ENCODE measurements around the gene GSTO2.
A peak's percentile ranks its signal among the peaks of the same experiment; 100 is the strongest.

GSTO2 gene

GRCh38 chr10:104279550-104280259 lies 10.7 kb downstream of the GSTO2 start:
- no peak for DNase-seq (ENCODE audit: low read depth in 3 of 3, low spot score in 1 of 3)

- no peak for DNase-seq (ENCODE audit: low read depth in 3 of 3, low spot score in 1 of 3)
These were observed 12.7 kb downstream of the GSTO2 start for GRCh38 chr10:104281694-104282093.

GRCh38 chr10:104284846-104285245 lies 15.9 kb downstream of the GSTO2 start:
- DNase-seq (ENCODE audit: low read depth in 3 of 3, low spot score in 1 of 3): no peak

DNA sequence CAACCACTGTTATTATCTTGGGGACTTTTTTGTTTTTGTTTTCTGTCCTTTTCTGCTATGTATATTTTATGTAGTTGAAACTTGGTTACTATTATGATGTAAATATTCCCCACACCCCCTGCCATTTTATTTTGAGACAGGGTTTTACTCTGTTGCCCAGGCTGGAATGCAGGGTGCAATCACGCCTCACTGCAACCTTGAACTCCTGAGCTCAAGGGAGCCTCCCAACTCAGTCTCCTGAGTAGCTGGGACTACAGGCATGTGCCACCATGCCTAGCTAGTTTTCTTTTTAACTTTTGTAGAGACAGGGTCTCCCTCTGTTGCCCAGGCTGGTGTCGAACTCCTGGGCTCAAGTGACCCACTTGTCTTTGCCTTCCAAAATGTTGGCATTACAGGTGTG lies 18.0 kb downstream of the GSTO2 start:
- DNase-seq (ENCODE audit: low read depth in 3 of 3, low spot score in 1 of 3): no peak

GRCh38 chr10:104288355-104288754 lies 19.4 kb downstream of the GSTO2 start:
- DNase-seq (ENCODE audit: low read depth in 3 of 3, low spot score in 1 of 3): no peak

GRCh38 chr10:104291439-104291951 lies 22.5 kb downstream of the GSTO2 start:
- peak; percentile 73 to 86 (median 82) for DNase-seq (ENCODE audit: low read depth in 3 of 3, low spot score in 1 of 3)

DNA sequence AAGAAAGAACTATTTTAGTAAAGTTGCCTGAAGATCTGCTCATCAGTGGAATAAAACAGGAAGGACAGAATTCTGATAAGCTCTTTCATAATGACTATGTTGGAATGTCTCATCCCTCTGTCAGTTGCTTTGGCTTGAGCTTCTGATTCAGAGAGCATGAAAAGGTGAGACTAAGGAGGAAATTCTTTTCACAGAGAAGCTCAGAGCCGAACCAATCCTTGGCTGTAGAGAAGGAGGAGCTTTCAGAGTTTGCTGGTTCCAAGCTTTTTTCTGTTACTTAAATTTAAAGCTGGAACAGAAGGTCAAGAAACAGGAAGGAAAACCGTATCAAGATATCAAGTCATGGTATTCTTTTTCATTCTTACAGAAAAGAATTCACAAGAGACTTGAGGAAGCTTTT lies 24.0 kb downstream of the GSTO2 start:
- DNase-seq (ENCODE audit: low read depth in 3 of 3, low spot score in 1 of 3): no peak

DNA sequence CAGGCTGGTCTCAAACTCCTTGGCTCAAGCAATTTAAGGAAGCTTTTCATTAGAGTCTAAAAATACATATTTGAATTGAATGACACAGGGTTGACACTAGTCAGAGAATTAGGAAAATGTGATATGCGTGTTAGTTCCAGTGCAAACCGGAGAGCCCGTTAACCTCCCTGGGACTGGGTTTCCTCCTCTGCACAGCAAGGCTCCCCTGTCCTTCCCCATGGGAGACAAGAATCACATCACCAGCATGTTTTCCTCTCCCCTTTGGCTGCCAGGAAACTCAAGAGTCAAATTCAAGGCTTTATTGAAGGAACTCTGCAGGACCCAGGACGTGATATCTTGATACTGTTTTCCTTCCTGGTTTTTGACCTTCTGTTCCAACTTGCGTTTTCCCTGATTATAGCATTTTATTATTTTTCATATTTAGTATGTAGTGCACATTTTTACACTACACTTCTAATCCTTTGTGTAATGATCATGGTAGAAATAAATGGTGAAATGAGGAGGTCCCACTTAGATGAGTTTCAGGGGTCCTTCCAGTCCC lies 24.9 kb downstream of the GSTO2 start:
- DNase-seq (ENCODE audit: low read depth in 3 of 3, low spot score in 1 of 3): no peak

DNA sequence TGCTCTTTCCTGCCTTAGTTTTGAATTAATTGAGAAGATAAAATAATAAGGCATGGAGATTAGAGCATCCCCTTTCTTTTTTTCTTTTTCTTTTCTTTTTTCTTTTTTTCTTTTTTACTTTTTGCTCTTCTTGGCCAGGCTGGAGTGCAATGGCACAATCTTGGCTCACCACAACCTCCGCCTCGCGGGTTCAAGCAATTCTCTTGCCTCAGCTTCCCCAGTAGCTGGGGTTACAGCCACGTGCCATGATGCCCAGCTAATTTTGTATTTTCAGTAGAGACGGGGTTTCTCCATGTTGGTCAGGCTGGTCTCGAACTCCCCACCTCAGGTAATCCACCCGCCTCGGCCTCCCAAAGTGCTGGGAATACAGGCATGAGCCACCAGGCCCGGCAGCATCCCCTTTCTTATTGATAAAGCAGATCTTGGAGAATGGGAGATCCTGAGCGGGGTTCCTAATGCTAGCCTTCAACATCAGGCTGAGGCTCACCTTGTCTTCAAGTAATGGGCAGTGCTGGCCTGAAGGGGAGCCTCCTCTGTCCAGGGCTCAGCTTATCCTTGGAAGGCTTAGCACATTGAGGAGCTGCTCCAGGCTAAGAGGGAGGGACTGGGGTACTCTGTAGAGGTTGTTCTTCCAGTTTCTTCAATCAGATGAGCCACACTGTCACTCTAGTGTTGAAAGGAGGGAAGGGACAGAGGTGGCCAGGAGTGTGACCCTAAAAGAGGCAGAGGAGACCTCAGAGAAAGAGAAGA lies 27.9 kb downstream of the GSTO2 start:
- DNase-seq (ENCODE audit: low read depth in 3 of 3, low spot score in 1 of 3): no peak

GRCh38 chr10:104297697-104298660 lies 29.0 kb downstream of the GSTO2 start:
- DNase-seq (ENCODE audit: low read depth in 3 of 3, low spot score in 1 of 3): no peak

DNA sequence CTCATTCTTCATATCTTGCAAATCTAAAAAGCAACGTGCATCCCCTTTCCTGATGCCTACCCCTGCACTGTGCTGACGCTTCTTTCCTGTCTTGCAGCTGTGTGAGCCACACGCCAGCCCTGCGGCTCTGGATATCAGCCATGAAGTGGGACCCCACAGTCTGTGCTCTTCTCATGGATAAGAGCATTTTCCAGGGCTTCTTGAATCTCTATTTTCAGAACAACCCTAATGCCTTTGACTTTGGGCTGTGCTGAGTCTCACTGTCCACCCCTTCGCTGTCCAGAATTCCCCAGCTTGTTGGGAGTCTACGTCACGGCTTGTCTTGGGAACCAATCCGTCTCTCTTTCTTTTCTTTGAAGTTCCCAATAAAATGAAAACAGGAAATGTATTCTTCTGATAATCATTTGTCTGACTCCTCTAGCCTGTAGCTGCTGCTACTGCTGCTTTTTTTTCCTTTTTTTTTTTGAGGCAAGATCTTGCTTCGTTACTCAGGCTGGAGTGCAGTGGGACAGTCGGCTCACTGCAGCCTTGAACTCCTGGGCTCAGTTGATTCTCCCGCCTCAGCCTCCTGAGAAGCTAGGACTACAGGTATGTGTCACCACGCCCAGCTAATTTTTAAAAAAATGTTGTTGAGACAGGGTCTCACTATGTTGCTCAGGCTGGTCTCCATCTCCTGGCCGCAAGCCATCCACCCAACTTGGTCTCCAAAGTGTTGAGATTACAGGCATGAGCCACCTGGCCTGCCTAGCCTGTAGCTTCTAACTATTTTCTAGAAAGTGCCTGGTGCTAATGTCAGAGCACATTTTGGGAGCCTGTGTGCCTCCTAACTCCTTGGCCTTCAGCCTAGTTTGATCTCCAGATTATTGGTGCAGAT lies 30.3 kb downstream of the GSTO2 start:
- no peak for DNase-seq (ENCODE audit: low read depth in 3 of 3, low spot score in 1 of 3)

DNA sequence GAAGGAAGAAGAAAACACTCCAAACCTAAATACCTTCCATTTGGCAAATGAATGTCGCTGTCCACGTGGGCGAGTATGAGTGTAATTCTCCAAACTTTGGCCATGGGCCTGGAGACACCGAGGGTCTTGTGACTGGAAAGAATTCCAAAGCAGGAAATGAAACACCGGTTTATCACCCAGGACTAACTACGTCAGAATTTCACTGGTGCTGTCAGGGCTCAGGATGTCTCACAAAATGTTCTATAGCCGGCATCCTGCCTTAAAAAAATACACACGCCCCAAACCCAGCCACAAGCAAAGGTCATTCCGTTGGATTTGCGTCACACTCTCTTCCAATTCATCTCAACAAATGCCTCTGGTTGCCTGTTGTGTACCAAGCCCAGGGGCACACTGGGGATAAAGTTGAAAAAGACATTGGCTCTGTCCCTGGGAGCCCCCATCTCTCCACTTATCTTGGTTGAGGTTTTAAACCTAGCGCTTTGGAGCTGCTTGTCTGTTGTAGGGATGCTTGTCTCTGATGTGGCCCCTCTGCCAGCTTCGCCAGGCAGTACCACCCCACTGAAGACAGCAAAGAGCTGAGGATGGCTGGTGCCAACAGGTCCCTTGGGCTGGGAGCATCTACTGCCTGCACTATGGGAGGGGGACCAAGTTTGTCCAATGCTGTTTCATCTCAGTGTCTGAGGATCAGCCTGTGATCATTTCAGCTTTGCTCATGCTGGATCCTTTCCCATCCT lies 31.2 kb downstream of the GSTO2 start:
- no peak for DNase-seq (ENCODE audit: low read depth in 3 of 3, low spot score in 1 of 3)

GRCh38 chr10:104300736-104301292 lies 31.8 kb downstream of the GSTO2 start:
- DNase-seq (ENCODE audit: low read depth in 3 of 3, low spot score in 1 of 3): no peak

DNA sequence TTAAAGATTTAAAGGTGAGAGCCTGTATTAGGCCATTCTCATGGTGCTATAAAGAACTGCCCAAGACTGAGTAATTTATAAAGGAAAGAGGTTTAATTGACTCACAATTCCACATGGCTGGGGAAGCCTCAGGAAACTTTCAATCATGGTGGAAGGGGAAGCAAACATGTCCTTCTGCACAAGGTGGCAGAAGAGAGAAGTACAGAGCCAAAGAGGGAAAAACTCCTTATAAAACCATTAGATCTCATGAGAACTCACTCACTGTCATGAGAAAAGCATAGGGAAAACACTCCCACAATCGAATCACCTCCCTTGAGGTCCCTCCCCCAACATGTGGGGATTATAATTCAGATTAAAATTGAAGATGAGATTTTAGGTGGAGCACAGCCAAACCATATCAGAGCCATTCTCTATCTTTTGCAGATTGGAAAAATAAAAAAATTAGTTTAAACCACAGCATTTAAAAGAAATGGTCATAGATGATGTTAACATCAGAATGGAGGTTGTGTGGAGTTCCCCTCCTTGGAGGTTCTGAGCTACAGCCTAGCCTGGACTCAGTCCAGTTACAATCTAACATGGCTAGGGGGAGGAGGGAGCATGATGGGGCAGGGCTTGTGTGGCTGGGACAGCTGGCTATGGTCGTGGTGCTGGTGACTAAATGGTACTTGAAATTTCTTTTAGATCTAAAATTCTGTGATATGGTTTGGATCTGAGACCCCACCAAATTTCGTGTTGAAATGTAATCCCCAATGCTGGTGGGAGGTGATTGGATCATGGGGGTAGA lies 33.1 kb downstream of the GSTO2 start:
- no peak for DNase-seq (ENCODE audit: low read depth in 3 of 3, low spot score in 1 of 3)

DNA sequence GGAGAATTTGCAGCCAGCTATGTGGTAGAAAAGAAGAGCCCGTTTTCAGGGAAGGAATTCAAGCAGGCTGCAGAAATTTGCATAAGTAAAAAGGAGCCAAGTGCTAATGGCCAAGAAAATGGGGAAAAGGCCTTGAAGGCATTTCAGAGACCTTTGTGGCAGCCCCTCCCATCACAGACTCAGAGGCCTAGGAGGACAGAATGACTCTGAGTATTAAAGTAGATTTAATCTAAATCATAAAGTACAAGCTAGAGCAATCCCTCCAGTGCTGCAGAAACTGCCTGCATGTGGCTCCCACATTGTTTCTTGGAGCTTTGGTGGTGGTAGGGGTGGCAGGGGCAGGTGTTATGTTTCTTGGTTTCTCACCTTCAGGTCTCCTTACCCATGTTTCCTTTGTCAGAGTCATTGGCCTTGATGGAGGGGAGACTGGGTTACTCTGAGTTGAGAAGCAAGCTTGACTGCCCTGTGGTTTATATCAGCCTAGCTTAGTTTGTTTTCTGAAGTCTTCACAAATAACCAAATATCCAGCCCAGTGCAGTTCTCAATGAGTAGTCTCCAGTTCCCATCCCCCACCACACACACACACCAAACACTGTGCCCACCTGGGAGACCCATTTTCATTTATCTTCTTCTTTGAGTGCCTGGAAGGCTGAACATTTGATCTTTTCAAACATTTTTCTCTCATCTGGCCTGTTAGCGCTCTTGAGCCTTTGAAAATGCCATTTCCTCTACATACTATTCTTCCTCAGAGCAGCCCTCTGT lies 34.8 kb downstream of the GSTO2 start:
- DNase-seq (ENCODE audit: low read depth in 3 of 3, low spot score in 1 of 3): no peak

- no peak for DNase-seq (ENCODE audit: low read depth in 3 of 3, low spot score in 1 of 3)
These were observed 35.4 kb downstream of the GSTO2 start for GRCh38 chr10:104304356-104304745.

DNA sequence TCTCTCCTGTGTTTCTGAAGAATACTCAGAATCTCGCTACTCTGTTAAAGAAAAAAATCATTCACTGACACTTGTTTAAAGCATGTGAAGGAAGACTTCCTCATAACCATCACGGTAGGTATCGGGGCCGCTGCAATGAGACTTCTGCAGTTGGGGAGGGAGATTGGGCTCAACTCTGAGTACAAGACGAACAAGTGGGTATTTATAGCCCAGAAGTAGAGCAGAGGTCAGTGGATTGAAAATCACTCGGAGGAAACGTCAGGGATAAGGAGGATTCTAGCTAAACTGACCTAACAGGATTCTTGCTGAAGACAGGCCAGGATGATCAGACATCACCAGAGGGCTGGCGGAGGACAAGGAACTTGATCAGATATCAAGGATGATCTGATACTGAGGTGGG lies 35.9 kb downstream of the GSTO2 start:
- no peak for DNase-seq (ENCODE audit: low read depth in 3 of 3, low spot score in 1 of 3)

GRCh38 chr10:104306897-104307296 lies 37.9 kb downstream of the GSTO2 start:
- no peak for DNase-seq (ENCODE audit: low read depth in 3 of 3, low spot score in 1 of 3)

Data from stimulated activated CD4-positive, alpha-beta T cell treated with anti-CD3 and anti-CD28 coated beads, TNF-alpha, amount 100 ng/mL, for 1 hour (primary cell).